Activated CD8-positive, alpha-beta memory T cell treated with anti-CD3 and anti-CD28 coated beads, Interleukin-2, amount 50 U/mL, for 1 hour (primary cell): ENCODE measurements around the gene C5orf47.
"Not testable (repeated sequence)": the region's sequence is repeated elsewhere in the genome, so short reads cannot be mapped to it uniquely, and the experiment has no call there.

ENCODE experiments used
- DNase-seq: peaks from one replicate; pipeline ENCODE4 v3.0.0-alpha.2; 2020; ENCODE audit errors: extremely low read depth

C5orf47 gene

GRCh38 chr5:173970878-173971650 is 17.9 kb upstream of the C5orf47 start:
- no peak for DNase-seq

DNA sequence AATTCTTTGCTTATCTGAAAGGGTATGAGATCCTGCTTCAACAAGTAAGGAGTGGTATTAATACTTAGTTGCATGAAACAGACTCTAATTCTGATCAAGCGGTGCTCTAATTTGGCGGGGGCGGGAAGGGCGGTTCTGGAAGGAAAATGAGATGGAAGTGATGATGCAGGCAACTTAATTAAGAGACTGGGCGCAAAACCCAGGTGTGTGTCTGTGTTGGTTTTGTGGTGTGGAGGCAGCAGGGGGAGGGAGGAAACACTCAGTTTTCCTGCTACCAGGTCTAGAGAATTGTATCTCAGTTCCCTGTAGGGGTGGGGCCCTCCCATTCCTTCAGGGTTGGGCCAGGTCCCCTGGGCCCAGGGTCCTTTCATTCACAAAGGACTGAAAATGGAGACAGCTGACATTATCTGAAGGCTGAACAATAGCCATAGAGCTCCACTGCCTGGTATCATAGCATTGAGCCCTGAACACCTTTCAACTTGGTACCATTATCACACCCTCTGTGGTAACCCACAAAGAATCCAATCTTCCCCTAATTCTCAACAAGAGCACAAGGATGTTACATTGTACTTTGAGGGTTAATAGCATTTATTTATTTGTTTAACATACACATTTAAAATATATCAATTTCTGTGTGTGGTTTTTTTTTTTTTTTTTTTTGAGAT is 17.2 kb upstream of the C5orf47 start:
- no peak for DNase-seq

DNA sequence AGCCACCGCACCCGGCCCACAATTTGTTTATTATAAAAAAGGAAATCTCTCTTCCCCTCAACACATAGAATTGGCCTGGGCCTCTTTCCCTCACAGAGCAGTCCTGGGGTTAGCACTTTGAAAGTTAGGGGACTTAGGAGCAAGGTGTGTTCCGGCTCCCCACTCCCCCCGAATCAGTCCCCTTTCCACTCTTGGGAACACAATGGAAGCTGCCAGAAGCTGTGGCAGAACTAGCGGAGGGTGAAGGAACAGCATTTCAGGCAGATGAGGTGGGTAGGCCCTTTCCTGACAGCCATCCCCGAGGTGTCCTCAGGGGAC is 16.4 kb upstream of the C5orf47 start:
- no peak for DNase-seq

- peak; percentile 31 for DNase-seq
These were observed 15.9 kb upstream of the C5orf47 start for GRCh38 chr5:173972925-173973615.

GRCh38 chr5:173973616-173973969 is 15.4 kb upstream of the C5orf47 start:
- no peak for DNase-seq

DNA sequence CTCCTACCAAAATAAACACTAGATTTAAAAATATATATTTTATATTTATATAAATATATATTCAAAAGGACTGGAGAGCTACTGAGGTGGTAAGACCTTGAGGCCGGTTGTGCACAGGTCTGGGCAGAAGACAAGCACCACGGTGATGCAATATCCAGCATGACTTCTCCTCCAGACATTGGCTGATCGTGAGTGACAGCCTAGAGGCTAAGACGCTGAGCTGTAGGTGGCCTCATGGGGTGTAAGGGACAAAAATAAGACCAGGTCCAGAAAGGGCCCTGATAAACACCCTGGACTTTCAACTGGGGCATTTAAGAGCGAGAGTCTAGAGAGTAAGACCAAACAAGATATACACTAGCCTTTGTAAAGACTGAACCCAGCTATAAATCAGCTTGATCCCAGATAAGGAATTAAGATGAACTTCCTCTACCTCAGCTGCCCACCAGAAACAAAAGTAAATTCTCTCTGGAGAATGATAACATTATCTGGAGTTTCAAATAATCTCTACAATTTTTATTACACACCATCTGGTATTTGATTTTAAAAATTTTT is 14.2 kb upstream of the C5orf47 start:
- DNase-seq: no peak

GRCh38 chr5:173981185-173981761 is 7.7 kb upstream of the C5orf47 start:
- no peak for DNase-seq

- DNase-seq: no peak
These were observed 4.8 kb upstream of the C5orf47 start for GRCh38 chr5:173984218-173984617.

DNA sequence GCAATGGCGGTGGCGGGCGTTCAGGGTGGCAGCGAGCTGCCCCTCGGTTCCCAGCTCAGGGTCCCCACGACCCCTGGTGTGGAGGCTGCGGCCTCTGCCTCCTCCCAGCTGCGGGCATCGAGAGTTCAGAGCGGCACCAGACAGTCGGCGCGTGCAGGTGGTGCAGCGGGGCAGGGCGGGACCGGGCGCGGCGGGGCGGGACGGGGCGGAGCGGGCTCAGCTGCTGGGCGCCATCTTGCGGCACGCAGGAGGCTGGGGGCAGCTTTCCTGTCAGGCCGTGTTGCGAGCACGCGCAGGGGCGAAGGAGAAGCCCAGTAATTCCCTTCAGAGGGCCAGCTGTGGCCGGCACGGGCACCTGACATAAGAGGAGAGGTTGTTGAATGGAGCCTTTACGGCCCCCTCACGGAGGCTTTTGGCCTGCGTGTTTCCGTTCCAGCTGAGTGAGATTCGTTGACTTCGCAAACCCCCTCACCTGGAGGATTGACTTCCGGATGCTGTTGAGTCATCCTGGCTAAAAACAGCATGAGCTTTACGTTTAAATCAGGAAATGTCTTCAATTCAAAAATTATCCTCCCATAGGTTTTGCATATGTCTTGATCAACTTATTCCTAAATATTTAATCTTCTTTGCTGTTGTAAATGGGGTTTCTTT is 587 bp downstream of the C5orf47 start:
- DNase-seq: no peak

GRCh38 chr5:173997331-173997730 is 8.4 kb downstream of the C5orf47 start:
- no peak for DNase-seq

- DNase-seq: no peak
These were observed 9.6 kb downstream of the C5orf47 start for GRCh38 chr5:173998531-173998930.

GRCh38 chr5:174000076-174000475 is 11.1 kb downstream of the C5orf47 start:
- DNase-seq: no peak

- DNase-seq: no peak
These were observed 14.8 kb downstream of the C5orf47 start for GRCh38 chr5:174003795-174004194.

GRCh38 chr5:174008922-174009321 is 20.0 kb downstream of the C5orf47 start:
- DNase-seq: no peak

- DNase-seq: no peak
These were observed 21.4 kb downstream of the C5orf47 start for GRCh38 chr5:174010365-174010764.

GRCh38 chr5:174011441-174011840 is 22.5 kb downstream of the C5orf47 start:
- DNase-seq: no peak

DNA sequence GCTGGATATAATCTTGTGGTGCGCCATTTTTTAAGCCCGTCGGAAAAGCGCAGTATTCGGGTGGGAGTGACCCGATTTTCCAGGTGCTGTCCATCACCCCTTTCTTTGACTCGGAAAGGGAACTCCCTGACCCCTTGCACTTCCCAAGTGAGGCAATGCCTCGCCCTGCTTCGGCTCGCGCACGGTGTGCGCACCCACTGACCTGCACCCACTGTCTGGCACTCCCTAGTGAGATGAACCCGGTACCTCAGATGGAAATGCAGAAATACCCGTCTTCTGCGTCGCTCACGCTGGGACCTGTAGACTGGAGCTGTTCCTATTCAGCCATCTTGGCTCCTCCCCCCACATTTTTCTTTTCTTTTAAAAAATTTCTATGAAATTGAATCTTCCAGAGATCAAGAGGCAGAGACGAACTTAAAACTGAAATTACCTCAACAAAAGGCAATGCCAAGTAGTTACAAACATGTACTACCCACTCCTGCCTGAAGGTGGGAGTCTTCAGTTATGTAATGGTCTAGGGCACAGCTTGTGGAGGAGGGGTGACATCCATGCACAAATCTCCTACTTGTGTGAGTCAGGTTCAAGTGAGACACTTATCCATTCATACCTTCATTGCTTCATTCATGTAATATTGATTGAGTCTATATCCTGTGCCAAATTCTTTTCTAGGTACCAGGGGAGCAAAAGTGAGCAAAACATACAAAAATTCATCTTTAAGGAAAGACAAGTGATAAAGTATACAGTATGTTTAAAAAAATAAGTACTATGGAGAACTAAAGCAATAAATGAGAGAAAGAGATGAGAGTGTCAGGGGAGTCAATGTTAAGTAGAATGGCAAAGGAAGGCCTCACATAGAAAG is 31.3 kb downstream of the C5orf47 start:
- not testable (repeated sequence) for DNase-seq

DNA sequence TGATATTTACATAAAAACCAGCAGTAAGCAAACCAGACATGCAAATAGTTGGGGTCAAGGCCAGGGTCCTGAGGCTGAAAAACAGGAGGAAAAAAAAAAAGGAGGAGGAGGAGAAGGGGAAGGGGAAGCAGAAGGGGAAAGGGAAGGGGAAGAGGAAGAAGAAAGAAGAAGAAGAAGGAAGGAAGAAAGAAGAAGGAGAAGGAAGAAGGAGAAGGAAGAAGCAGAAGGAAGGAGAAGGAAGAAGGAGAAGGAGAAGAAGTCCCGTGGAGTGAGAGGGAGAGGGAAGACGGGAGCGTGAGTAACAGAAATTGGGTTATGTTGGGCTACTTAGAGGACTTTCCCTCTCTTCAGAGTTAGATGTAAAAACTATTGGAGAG is 31.9 kb downstream of the C5orf47 start:
- no peak for DNase-seq

DNA sequence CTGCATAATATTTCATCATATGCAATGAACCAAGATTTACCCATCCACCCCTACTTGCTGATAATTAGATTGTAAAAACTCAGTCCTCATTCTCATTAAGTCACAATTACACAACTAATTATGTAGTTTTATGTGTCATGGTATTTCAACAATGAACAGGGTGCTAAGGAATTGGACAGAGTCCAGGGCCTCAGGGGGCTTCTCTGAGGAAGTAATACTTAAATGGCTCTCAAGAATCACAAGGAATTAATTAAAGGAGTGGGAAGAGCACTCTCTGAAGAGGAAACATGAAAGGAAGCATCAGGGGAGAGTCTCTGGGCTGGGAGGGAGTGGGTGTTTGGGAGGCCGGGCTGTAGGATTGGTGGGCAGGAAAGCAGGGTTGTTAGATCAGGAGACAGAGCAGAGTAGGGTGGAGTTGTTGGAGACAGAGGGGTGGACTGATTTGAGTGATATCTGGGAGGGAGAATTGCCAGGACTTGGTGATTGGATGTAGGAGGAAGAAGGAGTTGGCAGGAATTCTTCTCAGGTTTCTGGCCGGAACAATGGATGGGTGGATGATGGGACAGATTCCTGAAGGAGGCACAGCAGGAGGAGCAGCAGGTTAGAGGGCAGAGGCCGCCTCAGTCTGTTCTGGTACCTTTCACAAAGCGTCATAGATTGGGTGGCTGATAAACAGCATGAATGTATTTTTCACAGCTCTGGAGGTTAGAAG is 33.6 kb downstream of the C5orf47 start:
- no peak for DNase-seq

DNA sequence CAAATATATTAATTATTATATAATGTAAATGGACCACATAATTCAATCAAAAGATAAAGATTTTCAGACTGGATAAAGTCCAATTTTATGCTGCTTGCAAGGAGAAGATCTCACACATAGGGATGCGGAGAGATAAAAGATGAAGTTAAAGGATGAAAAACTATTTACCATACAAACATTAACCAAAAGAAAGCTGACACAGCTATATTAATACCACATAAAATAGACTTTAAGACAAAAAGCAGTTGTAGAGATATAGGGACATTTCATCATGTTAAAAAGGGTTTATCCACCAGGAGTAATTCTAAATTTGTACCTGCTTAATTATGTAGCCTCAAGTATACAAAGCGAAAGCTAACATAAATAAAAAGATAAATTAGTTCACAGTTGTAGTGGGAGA is 41.3 kb downstream of the C5orf47 start:
- no peak for DNase-seq
